LNCaP clone FGC (cell line): ENCODE data around the gene MYL12B.

Experiments used
- DNase-seq: peaks from one replicate; pipeline ENCODE4 v3.0.0-alpha.2; 2011; ENCODE audit warnings: low read depth
- H3K4me3 ChIP-seq: 2 replicates; pipeline ENCODE4 v1.5.1; 2011; ENCODE audit warnings: mild to moderate bottlenecking, low read depth, low read length, control low read depth
- TF ChIP-seq, protein P1 (sequence below): IDR thresholded peaks from 2 replicates; pipeline ENCODE4 v1.5.1; 2012; ENCODE audit warnings: mild to moderate bottlenecking; ENCODE audit not compliant: control insufficient read depth, insufficient read depth; ENCODE audit errors: extremely low read depth

MYL12B gene

GRCh38 chr18:3262234-3263131, 550 bp downstream of the MYL12B start:
- no peak for DNase-seq
- H3K4me3 ChIP-seq, result peak overlapping the region; percentile 85
- TF ChIP-seq, protein P1, sequence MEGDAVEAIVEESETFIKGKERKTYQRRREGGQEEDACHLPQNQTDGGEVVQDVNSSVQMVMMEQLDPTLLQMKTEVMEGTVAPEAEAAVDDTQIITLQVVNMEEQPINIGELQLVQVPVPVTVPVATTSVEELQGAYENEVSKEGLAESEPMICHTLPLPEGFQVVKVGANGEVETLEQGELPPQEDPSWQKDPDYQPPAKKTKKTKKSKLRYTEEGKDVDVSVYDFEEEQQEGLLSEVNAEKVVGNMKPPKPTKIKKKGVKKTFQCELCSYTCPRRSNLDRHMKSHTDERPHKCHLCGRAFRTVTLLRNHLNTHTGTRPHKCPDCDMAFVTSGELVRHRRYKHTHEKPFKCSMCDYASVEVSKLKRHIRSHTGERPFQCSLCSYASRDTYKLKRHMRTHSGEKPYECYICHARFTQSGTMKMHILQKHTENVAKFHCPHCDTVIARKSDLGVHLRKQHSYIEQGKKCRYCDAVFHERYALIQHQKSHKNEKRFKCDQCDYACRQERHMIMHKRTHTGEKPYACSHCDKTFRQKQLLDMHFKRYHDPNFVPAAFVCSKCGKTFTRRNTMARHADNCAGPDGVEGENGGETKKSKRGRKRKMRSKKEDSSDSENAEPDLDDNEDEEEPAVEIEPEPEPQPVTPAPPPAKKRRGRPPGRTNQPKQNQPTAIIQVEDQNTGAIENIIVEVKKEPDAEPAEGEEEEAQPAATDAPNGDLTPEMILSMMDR, result no peak

DNA sequence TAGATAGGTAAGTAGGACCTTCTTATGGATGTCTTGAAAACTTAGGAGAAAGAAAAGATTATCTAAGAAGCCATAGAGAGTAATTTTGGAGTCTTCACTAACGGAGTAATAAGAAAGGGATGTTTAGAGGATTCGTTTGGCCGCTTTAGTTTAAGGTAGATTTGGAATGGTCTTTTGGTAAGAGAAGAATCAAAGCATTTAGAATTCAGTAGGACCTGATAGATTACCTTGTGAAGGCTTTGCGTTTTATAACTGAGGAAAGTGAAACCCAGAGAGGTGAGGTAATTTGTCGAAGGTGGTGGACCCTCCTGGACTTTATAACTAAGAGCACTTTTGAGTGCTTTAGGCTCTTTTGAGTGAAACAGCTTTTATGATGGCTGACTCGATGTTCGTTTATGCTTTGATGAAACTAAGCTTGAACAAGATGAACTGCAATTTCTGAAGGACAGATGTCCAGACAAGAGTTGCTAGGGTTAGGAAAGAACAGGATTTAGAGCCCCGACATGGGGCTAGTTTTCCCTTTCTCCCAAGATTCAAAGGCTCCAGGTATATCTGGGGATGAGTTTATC, 1.3 kb downstream of the MYL12B start:
- no peak for DNase-seq
- TF ChIP-seq, protein P1, result no peak

DNA sequence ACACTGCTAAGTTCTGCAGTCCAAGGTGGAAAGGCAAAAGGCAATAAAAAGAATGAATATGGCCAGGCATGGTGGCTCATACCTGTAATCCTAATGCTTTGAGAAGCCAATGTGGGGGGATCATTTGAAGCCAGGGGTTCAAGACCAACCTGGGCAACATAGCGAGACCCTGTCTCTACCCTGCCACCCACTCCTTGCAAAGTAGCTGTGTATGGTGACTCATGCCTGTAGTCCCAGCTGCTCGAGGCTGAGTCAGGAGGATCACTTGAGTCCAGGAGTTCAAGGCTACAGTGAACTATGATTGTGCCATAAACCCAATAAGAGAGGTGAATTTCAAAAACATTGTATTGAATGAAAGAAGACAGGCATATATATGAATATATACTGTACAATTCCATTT, 2.4 kb downstream of the MYL12B start:
- peak overlapping the region; percentile 85; the same call in 1 of the 2 replicates for H3K4me3 ChIP-seq
- TF ChIP-seq, protein P1, result no peak
- no peak for DNase-seq

More for the DNA sequence above, 1.3 kb downstream of the MYL12B start:
- H3K4me3 ChIP-seq, result peak overlapping the region; percentile 85

DNA sequence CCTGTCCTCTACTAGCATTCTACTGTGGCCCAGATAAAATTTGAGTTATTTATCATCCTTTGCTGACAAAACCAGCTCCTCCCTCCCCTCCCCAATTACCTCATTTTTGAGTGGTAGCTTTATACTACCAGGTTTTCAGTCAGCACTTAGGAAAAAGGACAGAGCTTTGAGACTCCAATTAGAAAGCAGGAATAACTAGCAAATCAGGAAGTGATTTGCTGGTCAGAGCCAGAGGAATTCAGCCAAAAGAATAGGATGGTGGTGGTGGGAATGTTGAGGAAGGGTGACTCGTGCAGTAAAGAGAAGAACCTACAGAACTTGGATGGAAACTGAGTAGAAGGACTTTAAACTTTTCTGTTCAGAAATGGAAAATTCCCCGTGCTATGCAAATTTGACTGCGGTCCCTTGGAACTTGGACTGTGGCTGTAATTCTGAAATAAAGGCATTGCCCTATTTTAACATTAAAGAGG, 3.7 kb downstream of the MYL12B start:
- no peak overlapping the region for H3K4me3 ChIP-seq
- TF ChIP-seq, protein P1, result no peak
- no peak for DNase-seq

DNA sequence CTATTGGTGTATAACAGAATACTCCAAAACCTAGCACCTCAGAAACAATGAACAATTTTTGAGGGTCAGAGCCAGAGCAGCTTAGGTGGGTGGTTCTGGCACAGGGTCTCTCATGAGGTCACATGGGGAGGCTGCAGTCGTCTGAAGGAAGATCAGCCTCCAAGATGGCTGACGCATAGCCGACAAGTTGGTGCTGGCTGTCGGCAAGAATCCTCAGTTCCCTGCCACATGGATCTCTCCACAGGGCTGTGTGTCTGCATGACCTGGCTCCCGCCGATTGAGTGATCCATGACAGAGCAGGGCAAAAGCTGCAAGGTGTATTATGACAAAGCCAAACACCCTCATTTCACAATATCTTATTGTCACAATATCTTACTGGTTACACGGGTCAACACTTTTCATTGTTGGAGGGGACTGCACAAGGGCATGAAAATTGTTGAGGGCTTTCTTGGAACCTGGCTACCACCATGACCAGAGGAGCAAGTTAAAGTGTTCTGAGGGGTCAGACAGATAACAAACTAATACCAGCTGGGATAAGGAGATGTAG, 4.2 kb downstream of the MYL12B start:
- TF ChIP-seq, protein P1, result no peak
- no peak overlapping the region for H3K4me3 ChIP-seq
- DNase-seq, result no peak

GRCh38 chr18:3268306-3268705, 6.4 kb downstream of the MYL12B start:
- TF ChIP-seq, protein P1, result no peak
- no peak for DNase-seq
- no peak overlapping the region for H3K4me3 ChIP-seq
